K562 (cell line): ENCODE data around the gene PDE2A. TPM values are rescaled to one million over a fixed set of nuclear protein-coding genes. Genes with fewer than 3 reads are reported as not detected.

ENCODE experiments used
- ATAC-seq: fragments of 200-7000 bp; cut with Tn5 transposase; 3 replicates; pipeline ENCODE4 v1.9.1; 2020; ENCODE audit warnings: moderate library complexity
- BruUV-seq: library from RNA; stranded (reverse); fragments of 400-500 nt; replicated peaks from 2 replicates; lab custom pipeline; 2021; lab: Mats Ljungman, UMichigan
- CTCF ChIA-PET: fragments of 300-600 bp; formaldehyde crosslinking; extraction: SDS; loops from one replicate; lab custom pipeline; 2021; ENCODE audit warnings: low intra/inter-chr PET ratio; lab: Yijun Ruan, JAX
- POLR2A ChIA-PET: fragments of 300-600, 350-650 bp; sonication (Branson Sonifier 250); formaldehyde crosslinking; extraction: SDS; loops from one replicate; lab custom pipeline; 2021; ENCODE audit warnings: antibody characterized with exemption, inconsistent platforms; lab: Yijun Ruan, JAX
- DNase-seq, 4 experiments: peaks; one replicate each; pipeline versions ENCODE4 v3.0.0 to v3.0.0-alpha.2; 2011 to 2018; ENCODE audit warnings: low spot score in 3 of 4, mixed read lengths in 3 of 4; ENCODE audit errors: extremely low read depth in 1 of 4
- FAIRE-seq: peaks from 2 replicates; lab custom pipeline; 2011; peaks lifted over from hg19 to GRCh38; lab: Jason Lieb, UNC
- H2AFZ ChIP-seq: 2 replicates; pipeline ENCODE4 v1.6.0; 2011; ENCODE audit warnings: low read depth, low read length, control low read depth, inconsistent platforms
- H3K27ac ChIP-seq: fragments of 200-600 bp; 3 replicates; pipeline ENCODE4 v1.8.0; 2011; ENCODE audit warnings: low read depth, mild to moderate bottlenecking, control low read depth, inconsistent platforms, low read length, moderate library complexity, mixed read lengths; ENCODE audit errors: extremely low read depth
- H3K27me3 ChIP-seq, 2 experiments: fragments of 300-600 bp in 1 of 2; 2 replicates in 1 of 2; 3 replicates in 1 of 2; pipeline versions ENCODE4 v1.6.0 to v1.8.0; 2011; ENCODE audit warnings: inconsistent platforms in 2 of 2, low read length in 2 of 2, mild to moderate bottlenecking in 1 of 2, mixed read lengths in 1 of 2, moderate library complexity in 1 of 2; ENCODE audit not compliant: control insufficient read depth in 2 of 2, insufficient read depth in 2 of 2
- H3K36me3 ChIP-seq: fragments of 300-600 bp; 3 replicates; pipeline ENCODE4 v1.8.0; 2011; ENCODE audit warnings: mild to moderate bottlenecking, low read length, inconsistent platforms; ENCODE audit not compliant: control insufficient read depth, insufficient read depth
- H3K4me1 ChIP-seq, 2 experiments: fragments of 200-600 bp in 1 of 2; replicated peaks in 1 of 2; 2 replicates in 1 of 2; 3 replicates in 1 of 2; pipeline versions ENCODE4 v1.5.1 to v1.8.0; 2011; ENCODE audit warnings: inconsistent platforms in 2 of 2, low read length in 2 of 2, mild to moderate bottlenecking in 1 of 2, mixed read lengths in 1 of 2, moderate library complexity in 1 of 2; ENCODE audit not compliant: control insufficient read depth in 2 of 2, insufficient read depth in 2 of 2
- H3K4me2 ChIP-seq: 2 replicates; pipeline ENCODE4 v1.6.1; 2011; ENCODE audit warnings: low read length, control low read depth, inconsistent platforms, mixed read lengths; ENCODE audit not compliant: insufficient read depth
- H3K4me3 ChIP-seq: fragments of 200-600 bp; sonication (generic), shearing (Covaris generic); 2 replicates; pipeline ENCODE4 v1.5.1; 2016; ENCODE audit warnings: control low read depth, inconsistent platforms
- H3K79me2 ChIP-seq: fragments of 200-600 bp; 3 replicates; pipeline ENCODE4 v1.8.0; 2011; ENCODE audit warnings: low read length, inconsistent platforms; ENCODE audit not compliant: control insufficient read depth, insufficient read depth
- H3K9ac ChIP-seq, 2 experiments: 2 replicates each; pipeline versions ENCODE4 v1.6.0 to v1.6.1; 2011; ENCODE audit warnings: low read depth in 2 of 2, low read length in 2 of 2, control low read depth in 1 of 2, inconsistent platforms in 1 of 2, mild to moderate bottlenecking in 1 of 2, mixed read lengths in 1 of 2; ENCODE audit not compliant: insufficient read depth in 1 of 2
- H3K9me1 ChIP-seq: one replicate; pipeline ENCODE4 v1.6.0; 2011; ENCODE audit warnings: inconsistent platforms, mild to moderate bottlenecking, low read length, moderate library complexity; ENCODE audit not compliant: control insufficient read depth, insufficient read depth
- H3K9me3 ChIP-seq: replicated peaks from 2 replicates; pipeline ENCODE4 v1.5.1; 2011; ENCODE audit warnings: low read depth, low read length, inconsistent platforms; ENCODE audit not compliant: control insufficient read depth, insufficient read depth
- H4K20me1 ChIP-seq: replicated peaks from 2 replicates; pipeline ENCODE4 v1.6.1; 2011; ENCODE audit warnings: low read length, inconsistent platforms, mixed read lengths; ENCODE audit not compliant: control insufficient read depth, insufficient read depth
- ARHGAP35 ChIP-seq: fragments of 450-650 bp; IDR thresholded peaks from 2 replicates; pipeline ENCODE4 v1.6.1; 2018; ENCODE audit not compliant: partially characterized antibody
- CBFB ChIP-seq: sonication (generic); formaldehyde crosslinking; IDR thresholded peaks from 2 replicates; pipeline ENCODE4 v1.4.0; 2020; ENCODE audit warnings: mild to moderate bottlenecking, missing genetic modification reagents
- GTF2B ChIP-seq: IDR thresholded peaks from 2 replicates; pipeline ENCODE4 v1.6.1; 2011; ENCODE audit not compliant: insufficient read length; ENCODE audit errors: extremely low read depth
- HEY1 ChIP-seq: fragments of 250-450 bp; sonication (Bioruptor Pico); IDR thresholded peaks from 2 replicates; pipeline ENCODE4 v1.5.0; 2020; ENCODE audit warnings: mild to moderate bottlenecking, moderate library complexity, borderline replicate concordance
- HOXB6 ChIP-seq: fragments of 250-450 bp; sonication (Bioruptor Pico); IDR thresholded peaks from 2 replicates; pipeline ENCODE4 v1.5.1; 2022; ENCODE audit warnings: mild to moderate bottlenecking, borderline replicate concordance
- MAFG ChIP-seq: fragments of 450-650 bp; conservative IDR thresholded peaks from 2 replicates; pipeline ENCODE4 v1.6.1; 2016; ENCODE audit warnings: missing genetic modification characterization, missing compliant biosample characterization
- RB1 ChIP-seq: fragments of 450-650 bp; IDR thresholded peaks from 2 replicates; pipeline ENCODE4 v1.6.1; 2017; ENCODE audit warnings: low read depth, mild to moderate bottlenecking
- RBBP5 ChIP-seq: fragments of 200-600 bp; sonication (generic); IDR thresholded peaks from 2 replicates; pipeline ENCODE4 v1.6.1; 2012; ENCODE audit warnings: borderline replicate concordance, mild to moderate bottlenecking, low read length, control low read depth, inconsistent platforms; ENCODE audit not compliant: insufficient read depth, poor library complexity, severe bottlenecking
- SAFB ChIP-seq: fragments of 200-400 bp; formaldehyde crosslinking; IDR thresholded peaks from 2 replicates; pipeline ENCODE4 v1.6.1; 2017; ENCODE audit warnings: low read depth, low read length, borderline replicate concordance
- SMARCA4 ChIP-seq: fragments of 450-650 bp; IDR thresholded peaks from 2 replicates; pipeline ENCODE4 v1.6.1; 2016
- ZNF232 ChIP-seq: sonication (generic); formaldehyde crosslinking; IDR thresholded peaks from 2 replicates; pipeline ENCODE4 v1.8.0; 2022; ENCODE audit warnings: mild to moderate bottlenecking, missing genetic modification reagents
- ZNF311 ChIP-seq: fragments of 250-450 bp; sonication (Bioruptor Pico); IDR thresholded peaks from 2 replicates; pipeline ENCODE4 v1.4.0; 2020; ENCODE audit warnings: mild to moderate bottlenecking, moderate library complexity
- ZNF655 ChIP-seq: fragments of 250-450 bp; sonication (Bioruptor Pico); IDR thresholded peaks from 2 replicates; pipeline ENCODE4 v1.5.0; 2021
- WGBS: fragments of 100-300 bp; shearing (Covaris generic); methylation state at CpG from one replicate; pipeline ENCODE4 v1.1.6; 2016; ENCODE audit warnings: low coverage, mixed read lengths; ENCODE audit not compliant: insufficient coverage; ENCODE audit errors: missing lambda C conversion rate; 5-methylcytosine and 5-hydroxymethylcytosine counted together
- in situ Hi-C: fragments of 300-500 bp; cut with MboI; formaldehyde crosslinking; loops from 4 replicates; pipeline ENCODE4 v1.15.0; 2018; ENCODE audit warnings: inconsistent platforms, mixed read lengths
- intact Hi-C: fragments of 100-400 bp; cut with micrococcal nuclease; formaldehyde crosslinking; loops from 2 replicates; pipeline ENCODE4 v1.14.2; 2022
- polyA plus RNA-seq, 8 experiments: library from polyadenylated mRNA; depleted of rRNA in 4 of 8; stranded (reverse) in 5 of 8; unstranded in 3 of 8; fragments of >200 nt; fragmentation: Nextera tagmentation in 2 of 8; fragmentation: Illumina TruSeq in 1 of 8; extraction: Ambion mirVana in 2 of 8; extraction: Trizol in 1 of 8; gene quantifications; 2 replicates each; pipeline versions ENCODE4 v1.2.1 to v1.2.3, GENCODE V29; 2011 to 2014; ENCODE audit warnings: inconsistent platforms in 1 of 8, missing spikeins in 1 of 8
- total RNA-seq, 7 experiments: library from RNA; depleted of rRNA in 6 of 7; stranded (reverse); fragments of >200 nt in 6 of 7; fragmentation: Illumina TruSeq in 2 of 7; extraction: Trizol in 2 of 7; gene quantifications; 2 replicates each; pipeline versions ENCODE4 v1.2.1 to v1.2.3, GENCODE V29; 2011 to 2021; ENCODE audit warnings: low replicate concordance in 1 of 7
- TF ChIP-seq, protein P1 (sequence below): fragments of 450-650 bp; formaldehyde crosslinking; IDR thresholded peaks from 2 replicates; pipeline ENCODE4 v1.4.0; 2020; ENCODE audit warnings: mild to moderate bottlenecking, moderate library complexity
- TF ChIP-seq, protein P2 (sequence below): fragments of 450-650 bp; IDR thresholded peaks from 2 replicates; pipeline ENCODE4 v1.7.0; 2016; ENCODE audit warnings: borderline replicate concordance
- TF ChIP-seq, protein P3 (sequence below), 2 experiments: fragments of 450-650 bp in 1 of 2; sonication (generic) in 1 of 2; formaldehyde crosslinking in 1 of 2; IDR thresholded peaks in 1 of 2; conservative IDR thresholded peaks in 1 of 2; 2 replicates each; pipeline versions ENCODE4 v1.6.1 to v1.8.1; 2016 to 2023; ENCODE audit warnings: mild to moderate bottlenecking in 2 of 2, moderate library complexity in 2 of 2, inconsistent platforms in 1 of 2, missing genetic modification reagents in 1 of 2

Gene PDE2A
- total and polyA plus RNA-seq, 9 of the 15 experiments (the other 6 are each of a cell fraction or from before 2014, with no cell fraction given) = 0.07 to 15.2 (median 1.6) TPM; not detected in 1

- no peak overlapping the region for H3K27ac ChIP-seq
- no peak overlapping the region for H2AFZ ChIP-seq
- FAIRE-seq (no peak), DNase-seq (no peak), ATAC-seq (no peak)
- H3K4me1 ChIP-seq = peaks cover 11 to 25% of the 10 kb centered on the region in 2 experiments; a peak in 4 of 5 replicates
- no TSS peak for BruUV-seq
- peaks cover 63% of the 10 kb centered on the region; the same call in 2 of the 3 replicates for H3K36me3 ChIP-seq
- intact Hi-C loops = no loop called here
- H3K9ac ChIP-seq = 0 out of 4 replicates have a peak overlapping the region, but pooled peaks of 1 of the 2 experiments have one; percentile 30
- H3K27me3 ChIP-seq = no peaks in the 10 kb centered on the region
- no peak overlapping the region for H3K4me3 ChIP-seq
- no peaks in the 10 kb centered on the region for H3K9me1 ChIP-seq
- in situ Hi-C loops = no loop called here
- H3K9me3 ChIP-seq = no peaks in the 10 kb centered on the region
- 93% methylated on average over 9 of the region's 9 CpGs for WGBS
- no peaks in the 10 kb centered on the region for H4K20me1 ChIP-seq
- H3K79me2 ChIP-seq = peaks cover 35% of the 10 kb centered on the region
- ChIA-PET POLR2A (interaction anchor here (0.6 to 1.9 kb wide), 2 partner anchors 7 to 89 kb away, joined by 3 to 5 read pairs; no protein-coding TSS in a partner anchor), CTCF (no interaction called here)
- no peak overlapping the region for H3K4me2 ChIP-seq
- TF ChIP-seq, protein P1, sequence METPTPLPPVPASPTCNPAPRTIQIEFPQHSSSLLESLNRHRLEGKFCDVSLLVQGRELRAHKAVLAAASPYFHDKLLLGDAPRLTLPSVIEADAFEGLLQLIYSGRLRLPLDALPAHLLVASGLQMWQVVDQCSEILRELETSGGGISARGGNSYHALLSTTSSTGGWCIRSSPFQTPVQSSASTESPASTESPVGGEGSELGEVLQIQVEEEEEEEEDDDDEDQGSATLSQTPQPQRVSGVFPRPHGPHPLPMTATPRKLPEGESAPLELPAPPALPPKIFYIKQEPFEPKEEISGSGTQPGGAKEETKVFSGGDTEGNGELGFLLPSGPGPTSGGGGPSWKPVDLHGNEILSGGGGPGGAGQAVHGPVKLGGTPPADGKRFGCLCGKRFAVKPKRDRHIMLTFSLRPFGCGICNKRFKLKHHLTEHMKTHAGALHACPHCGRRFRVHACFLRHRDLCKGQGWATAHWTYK (CRISPR knock-in tag) = no peak
- TF ChIP-seq, protein P2, sequence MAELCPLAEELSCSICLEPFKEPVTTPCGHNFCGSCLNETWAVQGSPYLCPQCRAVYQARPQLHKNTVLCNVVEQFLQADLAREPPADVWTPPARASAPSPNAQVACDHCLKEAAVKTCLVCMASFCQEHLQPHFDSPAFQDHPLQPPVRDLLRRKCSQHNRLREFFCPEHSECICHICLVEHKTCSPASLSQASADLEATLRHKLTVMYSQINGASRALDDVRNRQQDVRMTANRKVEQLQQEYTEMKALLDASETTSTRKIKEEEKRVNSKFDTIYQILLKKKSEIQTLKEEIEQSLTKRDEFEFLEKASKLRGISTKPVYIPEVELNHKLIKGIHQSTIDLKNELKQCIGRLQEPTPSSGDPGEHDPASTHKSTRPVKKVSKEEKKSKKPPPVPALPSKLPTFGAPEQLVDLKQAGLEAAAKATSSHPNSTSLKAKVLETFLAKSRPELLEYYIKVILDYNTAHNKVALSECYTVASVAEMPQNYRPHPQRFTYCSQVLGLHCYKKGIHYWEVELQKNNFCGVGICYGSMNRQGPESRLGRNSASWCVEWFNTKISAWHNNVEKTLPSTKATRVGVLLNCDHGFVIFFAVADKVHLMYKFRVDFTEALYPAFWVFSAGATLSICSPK = no peak
- no peak for TF ChIP-seq ZNF232 (CRISPR knock-in tag)
- TF ChIP-seq ZNF655 (CRISPR knock-in tag) = no peak
- no peak for TF ChIP-seq SMARCA4
- TF ChIP-seq ARHGAP35 = no peak
- TF ChIP-seq ZNF311 (CRISPR knock-in tag) = no peak
- no peak for TF ChIP-seq RB1
- no peak for TF ChIP-seq HOXB6 (CRISPR knock-in tag)
- TF ChIP-seq HEY1 = no peak
- TF ChIP-seq, protein P3, sequence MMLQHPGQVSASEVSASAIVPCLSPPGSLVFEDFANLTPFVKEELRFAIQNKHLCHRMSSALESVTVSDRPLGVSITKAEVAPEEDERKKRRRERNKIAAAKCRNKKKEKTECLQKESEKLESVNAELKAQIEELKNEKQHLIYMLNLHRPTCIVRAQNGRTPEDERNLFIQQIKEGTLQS (IDR thresholded peaks at IDR 0.05) = no peak
- TF ChIP-seq, protein P3 (CRISPR knock-in tag; conservative IDR thresholded peaks at IDR 0.05) = no peak
- no peak for TF ChIP-seq RBBP5
- TF ChIP-seq MAFG (tag) = no peak
- no peak for TF ChIP-seq SAFB
- no peak for TF ChIP-seq CBFB (CRISPR knock-in tag)
- TF ChIP-seq GTF2B = no peak
Measured at GRCh38 chr11:72718101-72718501, 43.9 kb upstream of the PDE2A start.
